Measurements from ENCODE around the gene MRPL51.

Gene MRPL51

GRCh38 chr12:6444704-6445688, 48.1 kb downstream of the MRPL51 start, which contains the start of gene CD27:
Gene CD27, plus strand, starts transcription at chr12:6444955. Its CDS starts 141 bp downstream, at chr12:6445096.
- H3K4me3 ChIP-seq (replicated peaks; ENCODE audit: insufficient read depth, low read length), result no peak within 1 kb of the TSS
- DNase-seq (ENCODE audit: low read depth in 1 of 2, low spot score in 1 of 2), result no peak
- H3K27ac ChIP-seq (replicated peaks), result no peak within 1 kb of the TSS
- TF ChIP-seq GABPA (IDR thresholded peaks at IDR 0.05; ENCODE audit: low read depth) (no peak), SPI1 (IDR thresholded peaks at IDR 0.05; ENCODE audit: borderline replicate concordance, low read depth) (no peak), POLR2AphosphoS5 (IDR thresholded peaks at IDR 0.05; ENCODE audit: low read depth) (no peak), REST (IDR thresholded peaks at IDR 0.05; ENCODE audit: insufficient replicate concordance, low read depth) (no peak)
- TF ChIP-seq, protein P1, sequence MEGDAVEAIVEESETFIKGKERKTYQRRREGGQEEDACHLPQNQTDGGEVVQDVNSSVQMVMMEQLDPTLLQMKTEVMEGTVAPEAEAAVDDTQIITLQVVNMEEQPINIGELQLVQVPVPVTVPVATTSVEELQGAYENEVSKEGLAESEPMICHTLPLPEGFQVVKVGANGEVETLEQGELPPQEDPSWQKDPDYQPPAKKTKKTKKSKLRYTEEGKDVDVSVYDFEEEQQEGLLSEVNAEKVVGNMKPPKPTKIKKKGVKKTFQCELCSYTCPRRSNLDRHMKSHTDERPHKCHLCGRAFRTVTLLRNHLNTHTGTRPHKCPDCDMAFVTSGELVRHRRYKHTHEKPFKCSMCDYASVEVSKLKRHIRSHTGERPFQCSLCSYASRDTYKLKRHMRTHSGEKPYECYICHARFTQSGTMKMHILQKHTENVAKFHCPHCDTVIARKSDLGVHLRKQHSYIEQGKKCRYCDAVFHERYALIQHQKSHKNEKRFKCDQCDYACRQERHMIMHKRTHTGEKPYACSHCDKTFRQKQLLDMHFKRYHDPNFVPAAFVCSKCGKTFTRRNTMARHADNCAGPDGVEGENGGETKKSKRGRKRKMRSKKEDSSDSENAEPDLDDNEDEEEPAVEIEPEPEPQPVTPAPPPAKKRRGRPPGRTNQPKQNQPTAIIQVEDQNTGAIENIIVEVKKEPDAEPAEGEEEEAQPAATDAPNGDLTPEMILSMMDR (IDR thresholded peaks at IDR 0.05; ENCODE audit: insufficient read depth, low read length), result no peak
- H3K27me3 ChIP-seq (ENCODE audit: insufficient read depth, poor library complexity, severe bottlenecking), result no peaks in the 10 kb centered on the region

DNA sequence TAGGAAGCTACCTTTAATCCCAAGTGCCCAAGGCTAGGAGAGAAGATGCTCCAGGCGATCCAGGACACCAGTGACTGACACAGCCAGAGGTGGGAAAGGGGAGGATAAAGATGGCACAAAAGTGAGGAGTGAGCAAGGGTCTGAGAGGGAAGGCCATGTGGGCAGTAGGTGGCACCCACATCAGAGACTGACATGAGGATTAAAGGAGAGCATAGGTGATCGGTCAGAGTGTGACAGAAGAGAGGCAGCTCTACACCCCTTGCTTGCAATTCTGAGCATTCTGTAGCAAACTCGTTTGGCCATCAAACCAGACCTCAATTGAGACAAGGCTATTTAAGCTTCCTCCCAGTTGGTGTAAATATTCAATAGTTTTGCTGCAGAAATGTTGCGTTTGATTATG, 49.0 kb downstream of the MRPL51 start:
- TF ChIP-seq REST (IDR thresholded peaks at IDR 0.05; ENCODE audit: insufficient replicate concordance, low read depth), result no peak
- TF ChIP-seq, protein P1 (IDR thresholded peaks at IDR 0.05; ENCODE audit: insufficient read depth, low read length), result no peak
- TF ChIP-seq SPI1 (IDR thresholded peaks at IDR 0.05; ENCODE audit: borderline replicate concordance, low read depth), result no peak
- TF ChIP-seq POLR2AphosphoS5 (IDR thresholded peaks at IDR 0.05; ENCODE audit: low read depth), result no peak
- TF ChIP-seq GABPA (IDR thresholded peaks at IDR 0.05; ENCODE audit: low read depth), result no peak
- DNase-seq (ENCODE audit: low read depth in 1 of 2, low spot score in 1 of 2), result no peak
- no peak overlapping the region for H3K4me3 ChIP-seq (replicated peaks; ENCODE audit: insufficient read depth, low read length)
- no peak overlapping the region for H3K27ac ChIP-seq (replicated peaks)
- no peaks in the 10 kb centered on the region for H3K27me3 ChIP-seq (ENCODE audit: insufficient read depth, poor library complexity, severe bottlenecking)

DNA sequence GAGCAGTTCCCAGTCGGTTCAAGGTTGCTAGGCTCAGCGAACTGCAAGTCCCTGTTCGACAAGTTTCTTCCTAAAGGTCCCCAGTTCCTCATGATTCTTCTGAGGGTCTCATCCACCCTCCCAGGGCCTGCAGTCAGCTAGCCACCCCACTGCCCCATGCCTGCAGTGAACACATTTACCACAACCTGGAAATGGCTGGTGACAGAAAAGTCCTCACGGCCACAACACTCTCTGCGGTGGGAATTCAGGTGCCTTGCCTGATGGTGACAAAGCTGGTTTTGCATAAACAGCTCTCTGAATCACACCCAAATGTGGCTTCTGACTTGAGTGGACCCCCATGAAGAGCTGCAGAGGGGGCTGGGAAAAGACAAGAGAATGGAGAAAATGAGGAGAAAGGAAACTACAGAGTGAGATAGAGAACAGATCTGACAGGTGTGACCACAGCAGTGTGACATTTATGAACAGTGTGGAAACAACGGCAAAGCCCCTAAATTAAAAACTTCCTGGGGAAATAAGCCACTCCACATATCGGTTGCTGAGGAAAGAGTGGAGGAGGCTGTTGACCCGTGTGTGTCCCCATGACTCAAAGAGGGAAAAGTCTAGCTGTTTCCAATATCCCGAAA, 49.6 kb downstream of the MRPL51 start:
- DNase-seq (ENCODE audit: low read depth in 1 of 2, low spot score in 1 of 2), result no peak
- no peaks in the 10 kb centered on the region for H3K27me3 ChIP-seq (ENCODE audit: insufficient read depth, poor library complexity, severe bottlenecking)
- TF ChIP-seq SPI1 (IDR thresholded peaks at IDR 0.05; ENCODE audit: borderline replicate concordance, low read depth) (no peak), REST (IDR thresholded peaks at IDR 0.05; ENCODE audit: insufficient replicate concordance, low read depth) (no peak), GABPA (IDR thresholded peaks at IDR 0.05; ENCODE audit: low read depth) (no peak), POLR2AphosphoS5 (IDR thresholded peaks at IDR 0.05; ENCODE audit: low read depth) (no peak)
- TF ChIP-seq, protein P1 (IDR thresholded peaks at IDR 0.05; ENCODE audit: insufficient read depth, low read length), result no peak
- H3K4me3 ChIP-seq (replicated peaks; ENCODE audit: insufficient read depth, low read length), result no peak overlapping the region
- no peak overlapping the region for H3K27ac ChIP-seq (replicated peaks)
